ENCODE data around the gene MAP1A. TPM values are rescaled to one million over a fixed set of nuclear protein-coding genes. Genes with fewer than 3 reads are reported as not detected.
A peak's percentile ranks its signal among the peaks of the same experiment; 100 is the strongest.

MAP1A gene
- total and polyA plus RNA-seq, 8 donors: 0.61 to 10.1 (median 5.0) TPM

GRCh38 chr15:43514241-43515057 is 3.0 kb upstream of the MAP1A start:
- 49 to 60% (median 51%) methylated on average over 4 of the region's 4 CpGs for WGBS, 5 donors
- H3K4me1 ChIP-seq: peaks cover 22 to 63% (median 49%) of the 10 kb centered on the region in 4 donors
- TF ChIP-seq CTCF (IDR thresholded peaks at IDR 0.05): peak in 4 of 7 experiments; percentile 8 to 52 (median 28)
- TF ChIP-seq EP300 (IDR thresholded peaks at IDR 0.05): no peak
- DNase-seq: peak in 1 of 2 donors; percentile 74
- peak overlapping the region in 2 of 5 donors; percentile 2 to 22 for H3K27ac ChIP-seq
- no peaks in the 10 kb centered on the region for H3K9me3 ChIP-seq
- H3K36me3 ChIP-seq: no peaks in the 10 kb centered on the region
- intact Hi-C loops (cut with DNase I; ENCODE audit: low total_unique reads): no loop called here
- H3K4me3 ChIP-seq: no peak overlapping the region
- H3K27me3 ChIP-seq: peaks cover 0 to 27% (median 21%) of the 10 kb centered on the region in 3 donors

GRCh38 chr15:43515741-43516140 is 1.7 kb upstream of the MAP1A start:
- intact Hi-C loops (cut with DNase I; ENCODE audit: low total_unique reads): no loop called here
- no peak for DNase-seq
- H3K27me3 ChIP-seq: peaks cover 0 to 27% (median 21%) of the 10 kb centered on the region in 3 donors
- peaks cover 0 to 4% (median 2%) of the 10 kb centered on the region in 4 donors for H3K36me3 ChIP-seq
- no peaks in the 10 kb centered on the region for H3K9me3 ChIP-seq
- peaks cover 14 to 53% (median 40%) of the 10 kb centered on the region in 4 donors for H3K4me1 ChIP-seq
- 43 to 58% (median 47%) methylated on average over 2 of the region's 2 CpGs for WGBS, 5 donors
- no peak overlapping the region for H3K4me3 ChIP-seq
- peak overlapping the region in 4 of 5 donors; percentile 40 to 82 (median 74) for H3K27ac ChIP-seq
- TF ChIP-seq CTCF (IDR thresholded peaks at IDR 0.05) (no peak), POLR2A (IDR thresholded peaks at IDR 0.05) (no peak), POLR2AphosphoS5 (IDR thresholded peaks at IDR 0.05) (no peak), EP300 (IDR thresholded peaks at IDR 0.05) (no peak)

GRCh38 chr15:43516185-43516584 is 1.2 kb upstream of the MAP1A start:
- Histone ChIP-seq H3K9me3 (no peaks in the 10 kb centered on the region), H3K4me3 (no peak overlapping the region), H3K27me3 (peaks cover 0 to 27% (median 21%) of the 10 kb centered on the region in 3 donors), H3K36me3 (peaks cover under 1 to 9% (median 5%) of the 10 kb centered on the region in 4 donors), H3K27ac (peak overlapping the region in 4 of 5 donors; percentile 40 to 82 (median 74)), H3K4me1 (peaks cover 12 to 50% (median 37%) of the 10 kb centered on the region in 4 donors)
- TF ChIP-seq POLR2AphosphoS5 (IDR thresholded peaks at IDR 0.05) (peak in 1 of 3 donors; percentile 4), EP300 (IDR thresholded peaks at IDR 0.05) (no peak)
- WGBS, 5 donors: 34 to 50% (median 47%) methylated on average over 5 of the region's 5 CpGs
- intact Hi-C loops (cut with DNase I; ENCODE audit: low total_unique reads): no loop called here
- DNase-seq: peak in 1 of 2 donors; percentile 47

GRCh38 chr15:43516801-43517353 is 531 bp upstream of the MAP1A start:
- H3K27me3 ChIP-seq: peaks cover 0 to 27% (median 21%) of the 10 kb centered on the region in 3 donors
- peaks cover 4 to 16% (median 12%) of the 10 kb centered on the region in 4 donors for H3K36me3 ChIP-seq
- intact Hi-C loops (cut with DNase I; ENCODE audit: low total_unique reads): no loop called here
- TF ChIP-seq POLR2A (IDR thresholded peaks at IDR 0.05): no peak
- TF ChIP-seq EP300 (IDR thresholded peaks at IDR 0.05): no peak
- no peak for TF ChIP-seq CTCF (IDR thresholded peaks at IDR 0.05)
- TF ChIP-seq POLR2AphosphoS5 (IDR thresholded peaks at IDR 0.05): no peak
- peak in 1 of 2 donors; percentile 34 for DNase-seq
- H3K27ac ChIP-seq: peak overlapping the region in 4 of 5 donors; percentile 62 to 82 (median 74)
- 18 to 48% (median 32%) methylated on average over 4 of the region's 4 CpGs for WGBS, 5 donors
- no peaks in the 10 kb centered on the region for H3K9me3 ChIP-seq
- H3K4me1 ChIP-seq: peaks cover 8 to 43% (median 30%) of the 10 kb centered on the region in 4 donors
- H3K4me3 ChIP-seq: peak overlapping the region; percentile 46 to 52 (median 48)
